NCI-H82 (cell line): Measurements from ENCODE around the gene FBLIM1.
"Not testable (repeated sequence)": the region's sequence is repeated elsewhere in the genome, so short reads cannot be mapped to it uniquely, and the experiment has no call there.

Experiments
- DNase-seq: peaks from one replicate; lab custom pipeline; 2025; lab: John Stamatoyannopoulos, UW

Gene FBLIM1

GRCh38 chr1:15768388-15768787 is 9.8 kb downstream of the FBLIM1 start:
- DNase-seq = no peak

- no peak for DNase-seq
Observed at GRCh38 chr1:15770313-15770962, 11.8 kb downstream of the FBLIM1 start.

DNA sequence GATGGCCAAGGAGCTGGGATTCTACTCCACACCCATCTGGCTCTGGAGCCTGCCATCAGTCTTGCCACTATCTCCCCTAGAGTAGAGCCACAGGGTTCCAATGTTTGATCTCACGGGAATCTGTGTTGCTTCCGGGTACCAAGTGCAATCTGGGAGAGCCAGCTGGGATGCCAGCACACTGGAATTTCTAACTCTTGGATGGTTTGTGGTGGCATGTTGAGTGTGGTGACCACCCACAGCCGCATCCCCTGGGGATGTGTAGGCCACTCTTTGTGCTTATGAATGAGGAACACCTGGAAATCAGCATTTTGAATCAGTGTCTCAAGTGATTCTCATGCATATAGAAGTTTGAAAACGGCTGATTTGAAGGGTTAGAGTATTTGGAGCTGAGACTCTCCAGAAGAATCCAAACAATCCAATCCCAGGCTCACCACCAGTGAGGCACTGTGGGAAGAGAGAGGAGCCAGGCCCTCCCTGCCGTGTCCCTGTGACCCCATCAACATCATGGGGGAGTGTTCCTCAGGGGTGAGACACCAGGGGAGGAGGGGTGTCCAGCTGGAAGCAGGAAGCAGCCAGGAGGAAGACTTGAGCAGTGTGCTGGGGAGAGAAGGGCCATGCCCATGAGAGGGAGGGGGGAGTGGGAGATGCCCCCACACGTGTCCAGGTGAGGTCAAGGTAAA is 13.4 kb downstream of the FBLIM1 start:
- no peak for DNase-seq

DNA sequence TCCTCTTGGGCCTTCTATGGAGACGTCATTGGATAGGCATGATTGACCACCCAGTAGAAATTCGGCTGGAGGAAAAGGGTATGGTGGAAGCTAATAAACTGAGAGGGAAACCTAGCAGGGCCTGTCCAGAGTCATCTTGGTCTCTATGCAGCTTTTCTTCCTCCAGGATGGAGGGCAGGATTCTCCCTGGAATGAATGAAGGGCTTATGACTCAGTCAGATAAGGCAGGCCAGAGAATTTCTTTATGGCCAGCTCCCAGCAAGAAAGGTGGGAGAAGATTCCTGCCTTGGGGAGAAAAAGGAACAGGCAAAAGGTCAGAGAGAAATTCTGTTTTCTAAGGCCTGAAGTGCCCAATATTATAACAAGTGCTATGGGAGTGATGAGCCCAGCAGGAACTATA is 17.1 kb downstream of the FBLIM1 start:
- DNase-seq = no peak

GRCh38 chr1:15777909-15778707 is 19.5 kb downstream of the FBLIM1 start:
- DNase-seq = no peak

GRCh38 chr1:15785683-15786082 is 27.1 kb downstream of the FBLIM1 start:
- DNase-seq = no peak

DNA sequence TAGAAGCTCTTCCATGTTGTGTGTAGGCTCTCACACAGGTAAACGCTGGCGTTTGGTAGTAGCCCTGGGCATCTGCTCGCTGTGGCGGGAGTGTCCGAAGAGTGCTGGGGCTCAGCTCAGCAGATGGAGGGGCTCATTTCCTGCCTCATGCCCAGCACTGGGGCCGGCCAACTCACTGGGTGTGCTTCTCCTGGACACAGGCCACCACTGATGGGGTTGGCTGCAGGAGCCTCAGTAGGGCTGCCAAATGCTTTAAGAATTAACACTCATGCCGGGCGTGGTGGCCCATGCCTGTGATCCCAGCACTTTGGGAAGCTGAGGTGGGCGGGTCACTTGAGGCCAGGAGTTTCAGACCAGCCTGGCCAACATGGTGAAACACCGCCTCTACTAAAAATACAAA is 28.0 kb downstream of the FBLIM1 start:
- no peak for DNase-seq

GRCh38 chr1:15788624-15789301 is 30.2 kb downstream of the FBLIM1 start:
- DNase-seq = no peak

DNA sequence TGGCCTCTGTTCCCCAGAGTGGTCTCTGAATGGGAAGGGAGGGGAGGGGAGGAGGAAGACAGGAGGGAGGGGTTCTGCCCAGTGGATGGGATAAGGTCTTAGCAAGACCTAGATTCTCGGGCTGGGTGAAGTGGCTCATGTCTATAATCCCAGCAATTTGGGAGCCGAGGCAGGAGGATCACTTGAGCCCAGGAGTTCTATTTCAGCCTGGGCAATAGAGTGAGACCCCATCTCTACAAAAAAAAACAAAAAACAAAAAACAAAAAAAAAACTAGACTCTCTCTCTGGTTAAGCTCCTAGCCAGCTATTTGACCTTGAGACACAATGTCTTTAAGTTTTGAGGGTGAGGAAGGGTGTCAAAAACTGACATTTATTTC is 37.5 kb downstream of the FBLIM1 start:
- peak; percentile 25 for DNase-seq

- no peak for DNase-seq
Observed at GRCh38 chr1:15797614-15798390, 39.2 kb downstream of the FBLIM1 start.

- DNase-seq = no peak
Observed at GRCh38 chr1:15799004-15799867, 40.6 kb downstream of the FBLIM1 start.

GRCh38 chr1:15799928-15800835 is 41.6 kb downstream of the FBLIM1 start:
- DNase-seq = no peak

DNA sequence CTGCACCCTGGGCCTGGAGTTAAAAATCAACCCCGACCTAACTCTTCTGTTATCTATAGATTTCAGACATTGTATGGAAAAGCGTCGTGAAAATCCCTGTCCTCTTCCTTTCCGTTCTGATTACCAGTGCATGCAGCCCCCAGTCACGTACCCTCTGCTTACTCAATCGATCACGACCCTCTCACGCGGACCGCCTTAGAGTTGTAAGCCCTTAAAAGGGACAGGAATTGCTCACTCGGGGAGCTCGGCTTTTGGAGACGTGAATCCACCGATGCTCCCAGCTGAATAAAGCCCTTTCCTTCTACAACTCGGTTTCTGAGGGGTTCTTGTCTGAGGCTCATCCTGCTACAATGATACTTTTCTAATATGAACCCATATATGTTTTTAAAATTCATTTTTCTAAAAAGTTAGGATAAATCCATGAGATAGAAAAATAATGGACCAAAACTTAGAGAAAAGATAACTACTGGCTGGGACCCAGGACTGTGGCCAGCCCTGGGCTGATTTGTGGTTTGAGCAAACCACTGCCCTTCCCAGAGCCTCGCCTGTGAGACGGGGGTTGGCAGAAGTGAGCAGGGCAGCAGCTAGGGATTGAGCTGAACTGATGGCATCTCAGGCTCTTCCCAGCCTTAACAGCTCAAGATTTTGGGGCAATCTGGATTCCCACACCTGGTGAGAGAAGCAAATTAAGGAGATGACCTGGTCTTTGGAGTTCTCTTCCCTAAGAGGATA is 43.8 kb downstream of the FBLIM1 start:
- no peak for DNase-seq

GRCh38 chr1:15803380-15803779 is 44.8 kb downstream of the FBLIM1 start:
- DNase-seq = peak; percentile 77

DNA sequence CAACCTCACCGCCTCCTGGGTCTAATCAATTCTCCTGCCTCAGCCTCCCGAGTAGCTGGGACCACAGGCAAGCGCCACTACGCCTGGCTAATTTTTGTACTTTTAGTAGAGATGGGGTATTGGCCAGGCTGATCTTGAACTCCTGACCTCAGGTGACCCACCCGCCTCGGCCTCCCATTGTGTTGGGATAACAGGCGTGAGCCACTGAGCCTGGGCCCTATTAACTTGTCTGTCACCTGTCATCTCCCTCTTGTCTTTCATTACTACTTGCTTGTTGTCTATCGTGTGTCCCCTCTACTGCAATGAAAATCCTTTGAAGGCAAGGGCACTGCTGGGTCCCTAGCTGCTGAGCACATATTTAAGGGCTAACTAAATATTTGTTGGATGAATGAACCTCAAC is 45.5 kb downstream of the FBLIM1 start:
- DNase-seq = no peak

DNA sequence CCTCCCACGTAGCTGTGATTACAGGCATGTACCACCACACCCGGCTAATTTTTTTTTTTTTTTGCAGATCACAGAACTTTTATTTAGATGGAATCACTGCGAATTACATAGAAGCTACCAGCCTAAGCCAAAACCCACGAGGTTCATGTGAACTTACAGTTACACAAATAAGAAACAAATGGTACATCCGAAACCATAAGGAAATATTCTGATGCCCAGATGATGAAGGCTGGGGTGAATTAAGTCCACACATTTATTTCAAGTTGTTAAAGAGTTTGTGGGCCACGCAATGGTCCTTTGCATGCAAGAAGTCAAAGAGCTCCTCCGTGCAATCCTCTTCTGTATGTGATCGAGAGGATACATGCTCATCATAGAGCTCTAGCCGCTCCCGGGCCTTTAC is 48.5 kb downstream of the FBLIM1 start:
- no peak for DNase-seq

- not testable (repeated sequence) for DNase-seq
Observed at GRCh38 chr1:15807549-15807948, 49.0 kb downstream of the FBLIM1 start, which contains the start of gene UQCRHL. UQCRHL (minus strand) TSS chr1:15807649; CDS start chr1:15807649, 0 bp downstream.

- no peak for DNase-seq
Observed at GRCh38 chr1:15808955-15809354, 50.4 kb downstream of the FBLIM1 start.

DNA sequence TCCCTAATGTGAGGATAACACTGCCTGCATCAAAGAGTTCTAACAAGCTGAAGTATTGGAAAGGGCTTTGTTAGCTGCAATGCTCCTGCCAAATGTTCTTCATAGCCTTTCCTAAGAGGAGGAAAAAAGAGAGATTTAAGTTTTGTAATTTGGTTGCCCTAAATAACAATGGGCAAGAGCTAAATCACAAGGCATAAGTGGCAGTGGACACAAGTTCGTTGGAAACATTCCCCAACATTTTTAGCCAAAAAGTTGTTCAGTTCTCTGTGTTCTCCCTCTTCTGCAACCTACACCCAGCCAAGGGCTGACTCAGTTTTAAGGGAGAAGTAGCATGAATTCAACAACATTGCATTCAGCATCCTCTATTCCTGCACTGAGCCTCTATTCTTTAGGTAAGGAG is 51.5 kb downstream of the FBLIM1 start:
- DNase-seq = no peak
